ENCODE results near the gene MAP3K1. TPM values are rescaled to one million over a fixed set of nuclear protein-coding genes. Genes with fewer than 3 reads are reported as not detected.

The MAP3K1 gene
- total and polyA plus RNA-seq, 2 experiments from 2014 or later = 9.5 to 14.4 TPM

GRCh38 chr5:56802205-56802604 lies 13.1 kb upstream of the MAP3K1 start:
- TF ChIP-seq, protein P1, sequence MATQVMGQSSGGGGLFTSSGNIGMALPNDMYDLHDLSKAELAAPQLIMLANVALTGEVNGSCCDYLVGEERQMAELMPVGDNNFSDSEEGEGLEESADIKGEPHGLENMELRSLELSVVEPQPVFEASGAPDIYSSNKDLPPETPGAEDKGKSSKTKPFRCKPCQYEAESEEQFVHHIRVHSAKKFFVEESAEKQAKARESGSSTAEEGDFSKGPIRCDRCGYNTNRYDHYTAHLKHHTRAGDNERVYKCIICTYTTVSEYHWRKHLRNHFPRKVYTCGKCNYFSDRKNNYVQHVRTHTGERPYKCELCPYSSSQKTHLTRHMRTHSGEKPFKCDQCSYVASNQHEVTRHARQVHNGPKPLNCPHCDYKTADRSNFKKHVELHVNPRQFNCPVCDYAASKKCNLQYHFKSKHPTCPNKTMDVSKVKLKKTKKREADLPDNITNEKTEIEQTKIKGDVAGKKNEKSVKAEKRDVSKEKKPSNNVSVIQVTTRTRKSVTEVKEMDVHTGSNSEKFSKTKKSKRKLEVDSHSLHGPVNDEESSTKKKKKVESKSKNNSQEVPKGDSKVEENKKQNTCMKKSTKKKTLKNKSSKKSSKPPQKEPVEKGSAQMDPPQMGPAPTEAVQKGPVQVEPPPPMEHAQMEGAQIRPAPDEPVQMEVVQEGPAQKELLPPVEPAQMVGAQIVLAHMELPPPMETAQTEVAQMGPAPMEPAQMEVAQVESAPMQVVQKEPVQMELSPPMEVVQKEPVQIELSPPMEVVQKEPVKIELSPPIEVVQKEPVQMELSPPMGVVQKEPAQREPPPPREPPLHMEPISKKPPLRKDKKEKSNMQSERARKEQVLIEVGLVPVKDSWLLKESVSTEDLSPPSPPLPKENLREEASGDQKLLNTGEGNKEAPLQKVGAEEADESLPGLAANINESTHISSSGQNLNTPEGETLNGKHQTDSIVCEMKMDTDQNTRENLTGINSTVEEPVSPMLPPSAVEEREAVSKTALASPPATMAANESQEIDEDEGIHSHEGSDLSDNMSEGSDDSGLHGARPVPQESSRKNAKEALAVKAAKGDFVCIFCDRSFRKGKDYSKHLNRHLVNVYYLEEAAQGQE (IDR thresholded peaks at IDR 0.05; ENCODE audit: unreplicated experiment) = no peak
- TF ChIP-seq STAT1 (IDR thresholded peaks at IDR 0.05; ENCODE audit: unreplicated experiment) (no peak), ZNF462 (CRISPR knock-in tag; IDR thresholded peaks at IDR 0.05) (no peak), CREB1 (CRISPR knock-in tag; IDR thresholded peaks at IDR 0.05; ENCODE audit: low read depth) (no peak), ZNF331 (CRISPR knock-in tag; IDR thresholded peaks at IDR 0.05; ENCODE audit: low read depth) (no peak), EZH2 (IDR thresholded peaks at IDR 0.05; ENCODE audit: low read depth, unreplicated experiment) (no peak), CTCF (conservative IDR thresholded peaks at IDR 0.05; ENCODE audit: low read depth in 2 of 2) (no peak), ZNF114 (CRISPR knock-in tag; IDR thresholded peaks at IDR 0.05) (no peak), NANOG (IDR thresholded peaks at IDR 0.05; ENCODE audit: borderline replicate concordance) (no peak), JUNB (IDR thresholded peaks at IDR 0.05; ENCODE audit: unreplicated experiment) (no peak), POLR2AphosphoS5 (IDR thresholded peaks at IDR 0.05; ENCODE audit: low read depth) (no peak), EZH2phosphoT487 (IDR thresholded peaks at IDR 0.05; ENCODE audit: unreplicated experiment) (no peak)
- TF ChIP-seq, protein P2, sequence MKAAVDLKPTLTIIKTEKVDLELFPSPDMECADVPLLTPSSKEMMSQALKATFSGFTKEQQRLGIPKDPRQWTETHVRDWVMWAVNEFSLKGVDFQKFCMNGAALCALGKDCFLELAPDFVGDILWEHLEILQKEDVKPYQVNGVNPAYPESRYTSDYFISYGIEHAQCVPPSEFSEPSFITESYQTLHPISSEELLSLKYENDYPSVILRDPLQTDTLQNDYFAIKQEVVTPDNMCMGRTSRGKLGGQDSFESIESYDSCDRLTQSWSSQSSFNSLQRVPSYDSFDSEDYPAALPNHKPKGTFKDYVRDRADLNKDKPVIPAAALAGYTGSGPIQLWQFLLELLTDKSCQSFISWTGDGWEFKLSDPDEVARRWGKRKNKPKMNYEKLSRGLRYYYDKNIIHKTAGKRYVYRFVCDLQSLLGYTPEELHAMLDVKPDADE (IDR thresholded peaks at IDR 0.05) = no peak
- no peaks in the 10 kb centered on the region for H3K4me1 ChIP-seq (ENCODE audit: insufficient read depth)
- no peak overlapping the region for H3K27ac Mint-ChIP-seq
- H3K4me1 Mint-ChIP-seq = no peaks in the 10 kb centered on the region
- no peaks in the 10 kb centered on the region for H3K36me3 ChIP-seq (ENCODE audit: insufficient read depth)
- no peak overlapping the region for H2AFZ ChIP-seq
- H3K36me3 Mint-ChIP-seq (ENCODE audit: low read depth) = no peaks in the 10 kb centered on the region
- no peak overlapping the region for H3K27ac ChIP-seq (ENCODE audit: low read depth)
- H3K79me2 ChIP-seq (replicated peaks; ENCODE audit: insufficient read depth) = no peaks in the 10 kb centered on the region
- no peaks in the 10 kb centered on the region; the same call in 1 of the 2 replicates for H3K9me2 ChIP-seq (ENCODE audit: insufficient read depth)
- H4K20me1 ChIP-seq (replicated peaks; ENCODE audit: insufficient read depth) = no peaks in the 10 kb centered on the region
- peaks cover 4% of the 10 kb centered on the region for H3K27me3 Mint-ChIP-seq (ENCODE audit: insufficient read depth, low read depth, poor library complexity)
- no peaks in the 10 kb centered on the region for H3K27me3 ChIP-seq (ENCODE audit: insufficient read depth)
- no peak overlapping the region for H3K4me3 ChIP-seq
- H3K4me3 Mint-ChIP-seq = no peak overlapping the region
- DNase-seq (ENCODE audit: low spot score) = no peak
- 0 out of 3 replicates have a peak, but pooled peaks have one; percentile 38 for ATAC-seq
- no peaks in the 10 kb centered on the region for H3F3A ChIP-seq (replicated peaks; ENCODE audit: low read depth)
- no peaks in the 10 kb centered on the region for H3K9me3 Mint-ChIP-seq
- no peak overlapping the region for H3K4me2 ChIP-seq

Data from GM23338 (cell line).